ENCODE measurements around the gene ZSWIM5. TPM values are rescaled to one million over a fixed set of nuclear protein-coding genes. Genes with fewer than 3 reads are reported as not detected.
"Not testable (repeated sequence)": the region's sequence is repeated elsewhere in the genome, so short reads cannot be mapped to it uniquely, and the experiment has no call there.

ZSWIM5 gene
- total RNA-seq, 6 experiments from 2014 or later = 0.03 to 0.05 TPM; not detected in 4

DNA sequence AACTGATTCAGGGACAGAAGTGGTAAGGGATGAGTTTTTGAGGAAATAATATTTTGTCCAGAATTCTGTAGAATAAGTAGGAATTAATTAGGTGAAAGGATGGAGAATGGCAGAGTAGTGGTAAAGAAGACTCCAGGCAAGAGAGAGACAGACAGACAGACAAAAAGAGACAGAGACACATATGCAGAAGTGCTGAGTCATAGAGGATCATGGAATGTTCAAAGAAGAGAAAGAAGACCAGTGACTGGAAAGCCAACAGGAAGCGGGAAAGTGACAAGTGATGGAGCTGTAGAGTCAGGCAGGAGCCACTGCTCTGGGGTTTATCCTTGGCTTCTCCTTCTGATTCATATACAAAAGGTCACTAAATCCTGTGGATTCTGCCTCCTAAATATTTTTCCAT, 108.5 kb downstream of the ZSWIM5 start:
- Mint-ChIP-seq H3K27me3 (ENCODE audit: insufficient read depth) (peaks cover 10% of the 10 kb centered on the region), H3K4me1 (ENCODE audit: low read depth) (no peaks in the 10 kb centered on the region), H3K36me3 (ENCODE audit: low read depth) (no peaks in the 10 kb centered on the region), H3K9me3 (no peaks in the 10 kb centered on the region), H3K4me3 (no peak overlapping the region), H3K27ac (no peak overlapping the region)
- TF ChIP-seq, protein P1, sequence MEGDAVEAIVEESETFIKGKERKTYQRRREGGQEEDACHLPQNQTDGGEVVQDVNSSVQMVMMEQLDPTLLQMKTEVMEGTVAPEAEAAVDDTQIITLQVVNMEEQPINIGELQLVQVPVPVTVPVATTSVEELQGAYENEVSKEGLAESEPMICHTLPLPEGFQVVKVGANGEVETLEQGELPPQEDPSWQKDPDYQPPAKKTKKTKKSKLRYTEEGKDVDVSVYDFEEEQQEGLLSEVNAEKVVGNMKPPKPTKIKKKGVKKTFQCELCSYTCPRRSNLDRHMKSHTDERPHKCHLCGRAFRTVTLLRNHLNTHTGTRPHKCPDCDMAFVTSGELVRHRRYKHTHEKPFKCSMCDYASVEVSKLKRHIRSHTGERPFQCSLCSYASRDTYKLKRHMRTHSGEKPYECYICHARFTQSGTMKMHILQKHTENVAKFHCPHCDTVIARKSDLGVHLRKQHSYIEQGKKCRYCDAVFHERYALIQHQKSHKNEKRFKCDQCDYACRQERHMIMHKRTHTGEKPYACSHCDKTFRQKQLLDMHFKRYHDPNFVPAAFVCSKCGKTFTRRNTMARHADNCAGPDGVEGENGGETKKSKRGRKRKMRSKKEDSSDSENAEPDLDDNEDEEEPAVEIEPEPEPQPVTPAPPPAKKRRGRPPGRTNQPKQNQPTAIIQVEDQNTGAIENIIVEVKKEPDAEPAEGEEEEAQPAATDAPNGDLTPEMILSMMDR (IDR thresholded peaks at IDR 0.05) = no peak
- DNase-seq = no peak

DNA sequence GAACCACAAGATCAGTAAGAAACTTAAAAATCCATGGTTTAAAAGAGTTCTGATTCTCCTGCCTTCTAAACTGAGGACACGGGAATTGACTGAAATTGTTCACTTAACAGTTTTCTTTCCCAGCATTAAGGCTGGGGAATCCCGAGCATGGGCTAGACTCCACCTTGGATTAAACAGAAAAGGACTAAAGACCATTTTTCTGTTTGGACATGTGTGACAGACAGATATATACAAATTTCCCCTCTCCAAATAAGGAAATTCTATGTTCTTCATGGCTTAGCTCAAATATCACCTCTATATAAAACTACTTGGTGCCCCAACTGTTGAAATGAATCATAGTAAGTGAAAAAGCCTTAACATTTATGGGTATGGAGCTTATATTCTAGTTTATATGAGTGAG, 109.3 kb downstream of the ZSWIM5 start:
- no peak for DNase-seq
- Mint-ChIP-seq H3K4me3 (no peak overlapping the region), H3K27me3 (ENCODE audit: insufficient read depth) (peaks cover 10% of the 10 kb centered on the region), H3K36me3 (ENCODE audit: low read depth) (no peaks in the 10 kb centered on the region), H3K9me3 (no peaks in the 10 kb centered on the region), H3K27ac (no peak overlapping the region), H3K4me1 (ENCODE audit: low read depth) (no peaks in the 10 kb centered on the region)
- TF ChIP-seq, protein P1 (IDR thresholded peaks at IDR 0.05) = no peak

DNA sequence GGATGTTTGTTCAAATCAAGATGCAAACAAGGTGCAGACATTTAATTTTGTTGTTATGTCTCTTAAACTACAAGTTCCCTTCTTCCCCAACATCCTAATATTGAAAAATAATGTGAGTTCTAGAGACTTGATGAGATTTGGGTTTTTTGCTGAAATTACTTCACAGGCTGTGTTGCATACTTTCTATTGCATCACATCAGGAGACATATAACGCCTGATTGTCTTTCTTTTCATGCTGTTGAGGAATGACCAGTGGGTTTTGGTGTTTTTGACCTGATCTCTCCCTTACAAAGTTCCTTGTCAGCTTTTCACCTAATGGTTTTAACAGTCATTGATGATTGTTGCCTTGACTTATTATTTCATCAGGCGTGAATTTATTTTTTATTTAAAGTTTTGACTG, 111.0 kb downstream of the ZSWIM5 start:
- Mint-ChIP-seq H3K36me3 (ENCODE audit: low read depth) (no peaks in the 10 kb centered on the region), H3K9me3 (no peaks in the 10 kb centered on the region), H3K27ac (no peak overlapping the region), H3K4me3 (no peak overlapping the region), H3K4me1 (ENCODE audit: low read depth) (no peaks in the 10 kb centered on the region), H3K27me3 (ENCODE audit: insufficient read depth) (peaks cover 6% of the 10 kb centered on the region)
- no peak for DNase-seq
- TF ChIP-seq, protein P1 (IDR thresholded peaks at IDR 0.05) = no peak

GRCh38 chr1:45094371-45094770, 112.0 kb downstream of the ZSWIM5 start:
- not testable (repeated sequence) for H3K36me3 Mint-ChIP-seq (ENCODE audit: low read depth); H3K4me1 Mint-ChIP-seq (ENCODE audit: low read depth); H3K27me3 Mint-ChIP-seq (ENCODE audit: insufficient read depth); H3K4me3 Mint-ChIP-seq; DNase-seq; H3K27ac Mint-ChIP-seq; H3K9me3 Mint-ChIP-seq

- Mint-ChIP-seq H3K4me3 (no peak overlapping the region), H3K27me3 (ENCODE audit: insufficient read depth) (peaks cover 1% of the 10 kb centered on the region), H3K27ac (no peak overlapping the region), H3K36me3 (ENCODE audit: low read depth) (no peaks in the 10 kb centered on the region), H3K4me1 (ENCODE audit: low read depth) (no peaks in the 10 kb centered on the region), H3K9me3 (no peaks in the 10 kb centered on the region)
- TF ChIP-seq, protein P1 (IDR thresholded peaks at IDR 0.05) = no peak
- DNase-seq = no peak
Observed at GRCh38 chr1:45093334-45093733, 113.1 kb downstream of the ZSWIM5 start.

- Mint-ChIP-seq H3K4me3 (no peak overlapping the region), H3K27ac (no peak overlapping the region), H3K27me3 (ENCODE audit: insufficient read depth) (no peaks in the 10 kb centered on the region; the same call in 1 of the 2 replicates), H3K36me3 (ENCODE audit: low read depth) (no peaks in the 10 kb centered on the region), H3K9me3 (no peaks in the 10 kb centered on the region), H3K4me1 (ENCODE audit: low read depth) (no peaks in the 10 kb centered on the region)
- DNase-seq = no peak
- TF ChIP-seq, protein P1 (IDR thresholded peaks at IDR 0.05) = no peak
Observed at GRCh38 chr1:45089711-45090110, 116.7 kb downstream of the ZSWIM5 start.

Data from HFFc6 (cell line).